Left ventricle myocardium inferior (tissue), 1 donor: ENCODE results near the gene MAMDC2. TPM values are rescaled to one million over a fixed set of nuclear protein-coding genes. Genes with fewer than 3 reads are reported as not detected.

Source experiments
- DNase-seq: peaks from one replicate; pipeline ENCODE4 v3.0.0-alpha.2; 2020
- H3K27ac ChIP-seq: fragments of 200-600 bp; replicated peaks from 2 replicates; pipeline ENCODE4 v1.8.0; 2021
- H3K27me3 ChIP-seq: fragments of 200-600 bp; 2 replicates; pipeline ENCODE4 v1.8.0; 2021; ENCODE audit warnings: low read depth
- H3K36me3 ChIP-seq: fragments of 200-600 bp; 2 replicates; pipeline ENCODE4 v1.8.0; 2021
- H3K4me1 ChIP-seq: fragments of 200-600 bp; 2 replicates; pipeline ENCODE4 v1.8.0; 2021
- H3K4me3 ChIP-seq: fragments of 200-600 bp; 2 replicates; pipeline ENCODE4 v1.8.0; 2021; ENCODE audit warnings: mild to moderate bottlenecking, moderate library complexity
- H3K9me3 ChIP-seq: fragments of 200-600 bp; replicated peaks from 2 replicates; pipeline ENCODE4 v1.8.0; 2021
- CTCF ChIP-seq: fragments of 200-600 bp; IDR thresholded peaks from 2 replicates; pipeline ENCODE4 v1.8.0; 2021; ENCODE audit warnings: antibody characterized with exemption, mild to moderate bottlenecking, borderline replicate concordance
- intact Hi-C: fragments of 100-400 bp; cut with micrococcal nuclease; formaldehyde crosslinking; loops from one replicate; pipeline ENCODE4 v1.11.0; 2022
- total RNA-seq: library from RNA; stranded (reverse); fragmentation: NEBNext Ultra II Directional; extraction: Animal tissue kit (Norgen Biotek cat#: 25700); gene quantifications from one replicate; pipeline ENCODE4 v1.2.1, GENCODE V29; 2021
- donor health status: DM: no; HTN: yes; CAD: no; lungs with severe emphysema.

MAMDC2 gene
- total RNA-seq, 1 donor from 2014 or later: 9.0 TPM

DNA sequence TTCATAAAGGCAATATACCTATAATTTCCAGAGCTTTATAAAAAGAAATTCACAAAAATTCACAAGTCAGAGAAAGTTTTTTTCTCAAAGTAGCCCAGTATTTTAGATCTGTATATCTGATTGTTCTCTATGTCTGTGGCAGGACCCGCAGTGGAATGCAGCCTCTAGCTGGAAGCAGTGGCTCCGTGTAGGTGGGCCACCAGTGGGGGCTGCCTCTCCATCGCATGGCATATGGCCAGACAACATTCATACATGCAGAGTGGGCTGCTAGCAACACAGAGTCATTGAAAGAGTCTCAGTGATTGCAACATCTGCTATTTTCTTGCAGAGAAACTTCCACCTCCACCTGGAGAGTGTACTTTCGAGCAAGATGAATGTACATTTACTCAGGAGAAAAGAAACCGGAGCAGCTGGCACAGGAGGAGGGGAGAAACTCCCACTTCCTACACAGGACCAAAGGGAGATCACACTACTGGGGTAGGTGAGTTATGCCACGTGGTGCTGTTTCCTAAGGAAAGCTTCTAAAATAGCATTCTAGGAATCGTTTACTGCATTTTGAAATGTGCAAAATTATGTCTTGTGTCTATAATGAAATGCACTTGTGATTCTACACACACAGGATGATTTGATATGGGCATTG, 126.6 kb downstream of the MAMDC2 start:
- peaks cover 20% of the 10 kb centered on the region for H3K36me3 ChIP-seq
- H3K27ac ChIP-seq: no peak overlapping the region
- H3K9me3 ChIP-seq: no peaks in the 10 kb centered on the region
- H3K4me1 ChIP-seq: no peaks in the 10 kb centered on the region
- DNase-seq: no peak
- no peak for TF ChIP-seq CTCF
- no peaks in the 10 kb centered on the region for H3K27me3 ChIP-seq
- intact Hi-C loops: no loop called here
- no peak overlapping the region for H3K4me3 ChIP-seq

DNA sequence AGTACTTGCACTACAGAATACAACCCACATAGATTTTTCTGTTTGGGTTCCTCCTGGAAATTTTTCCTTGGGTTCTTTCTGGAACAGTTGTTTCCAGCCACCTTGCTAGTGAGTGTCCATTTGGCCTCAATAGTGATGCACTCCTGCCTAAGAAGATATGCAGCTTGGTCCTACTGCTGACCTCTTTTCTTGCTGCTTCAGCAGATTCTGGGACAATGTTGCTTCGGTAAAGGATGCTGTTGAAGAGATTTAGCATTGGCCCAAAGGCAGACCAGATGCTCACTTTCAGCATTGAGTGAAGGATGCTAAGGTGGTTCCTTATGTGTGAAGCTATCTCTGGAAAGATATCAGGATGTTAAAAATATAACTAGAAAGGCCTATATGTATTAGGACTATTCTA, 128.9 kb downstream of the MAMDC2 start:
- Histone ChIP-seq H3K36me3 (peaks cover 25% of the 10 kb centered on the region), H3K4me3 (no peak overlapping the region), H3K27me3 (no peaks in the 10 kb centered on the region), H3K4me1 (no peaks in the 10 kb centered on the region), H3K9me3 (no peaks in the 10 kb centered on the region), H3K27ac (no peak overlapping the region)
- DNase-seq: no peak
- no peak for TF ChIP-seq CTCF
- intact Hi-C loops: no loop called here

- H3K4me1 ChIP-seq: no peaks in the 10 kb centered on the region
- H3K27ac ChIP-seq: no peak overlapping the region
- H3K36me3 ChIP-seq: peaks cover 10% of the 10 kb centered on the region
- TF ChIP-seq CTCF: no peak
- no peak overlapping the region for H3K4me3 ChIP-seq
- H3K27me3 ChIP-seq: no peaks in the 10 kb centered on the region
- intact Hi-C loops: no loop called here
- peaks cover 15% of the 10 kb centered on the region for H3K9me3 ChIP-seq
- no peak for DNase-seq
Observed at GRCh38 chr9:70177121-70177520, 133.5 kb downstream of the MAMDC2 start.

- TF ChIP-seq CTCF: no peak
- intact Hi-C loops: no loop called here
- peaks cover 13% of the 10 kb centered on the region for H3K36me3 ChIP-seq
Observed at GRCh38 chr9:70192707-70193106, 149.1 kb downstream of the MAMDC2 start.

GRCh38 chr9:70195456-70195855, 151.8 kb downstream of the MAMDC2 start:
- TF ChIP-seq CTCF: no peak
- H3K9me3 ChIP-seq: no peaks in the 10 kb centered on the region
- no peaks in the 10 kb centered on the region for H3K27me3 ChIP-seq
- H3K4me1 ChIP-seq: no peaks in the 10 kb centered on the region
- peaks cover 11% of the 10 kb centered on the region for H3K36me3 ChIP-seq
- H3K27ac ChIP-seq: no peak overlapping the region
- no peak for DNase-seq
- intact Hi-C loops: no loop called here
- H3K4me3 ChIP-seq: no peak overlapping the region

More at GRCh38 chr9:70192707-70193106, 149.1 kb downstream of the MAMDC2 start:
- DNase-seq: no peak
- no peaks in the 10 kb centered on the region for H3K9me3 ChIP-seq
- no peaks in the 10 kb centered on the region for H3K4me1 ChIP-seq
- H3K27ac ChIP-seq: no peak overlapping the region
- no peaks in the 10 kb centered on the region for H3K27me3 ChIP-seq
- no peak overlapping the region for H3K4me3 ChIP-seq
